ENCODE results near the gene PRKCE. TPM values are rescaled to one million over a fixed set of nuclear protein-coding genes. Genes with fewer than 3 reads are reported as not detected.

PRKCE gene
- total RNA-seq, 1 experiment from 2014 or later: 17.7 TPM

- Mint-ChIP-seq H3K27me3 (ENCODE audit: unreplicated experiment) (no peaks in the 10 kb centered on the region), H3K9me3 (ENCODE audit: low read depth, unreplicated experiment) (no peaks in the 10 kb centered on the region), H3K36me3 (ENCODE audit: insufficient read depth, unreplicated experiment) (no peaks in the 10 kb centered on the region), H3K27ac (ENCODE audit: unreplicated experiment) (no peak overlapping the region), H3K4me3 (ENCODE audit: low read depth, unreplicated experiment) (no peak overlapping the region), H3K4me1 (ENCODE audit: low read depth, unreplicated experiment) (peaks cover 32% of the 10 kb centered on the region)
- no peak for DNase-seq
- CTCF ChIA-PET: no interaction called here
- intact Hi-C loops (cut with micrococcal nuclease; ENCODE audit: unreplicated experiment): no loop called here
- no TSS peak for BruUV-seq (replicated peaks)
- TF ChIP-seq CTCF (IDR thresholded peaks at IDR 0.05; ENCODE audit: unreplicated experiment): no peak
These were observed 302.0 kb downstream of the PRKCE start for GRCh38 chr2:45953376-45954027.

- H3K4me3 Mint-ChIP-seq (ENCODE audit: low read depth, unreplicated experiment): no peak overlapping the region
- H3K36me3 Mint-ChIP-seq (ENCODE audit: insufficient read depth, unreplicated experiment): no peaks in the 10 kb centered on the region
- H3K9me3 Mint-ChIP-seq (ENCODE audit: low read depth, unreplicated experiment): no peaks in the 10 kb centered on the region
- CTCF ChIA-PET: interaction anchor here (0.6 kb wide), 1 partner anchor 126 kb away, joined by 4 read pairs; no protein-coding TSS in a partner anchor
- H3K27ac Mint-ChIP-seq (ENCODE audit: unreplicated experiment): no peak overlapping the region
- TF ChIP-seq CTCF (IDR thresholded peaks at IDR 0.05; ENCODE audit: unreplicated experiment): no peak
- BruUV-seq (replicated peaks): no TSS peak
- no peaks in the 10 kb centered on the region for H3K27me3 Mint-ChIP-seq (ENCODE audit: unreplicated experiment)
- no peak for DNase-seq
- H3K4me1 Mint-ChIP-seq (ENCODE audit: low read depth, unreplicated experiment): peaks cover 40% of the 10 kb centered on the region
- intact Hi-C loops (cut with micrococcal nuclease; ENCODE audit: unreplicated experiment): no loop called here
These were observed 302.9 kb downstream of the PRKCE start for GRCh38 chr2:45954233-45954850.

- no peak for DNase-seq
- BruUV-seq (replicated peaks): no TSS peak
- no peak overlapping the region for H3K4me3 Mint-ChIP-seq (ENCODE audit: low read depth, unreplicated experiment)
- peaks cover 15% of the 10 kb centered on the region for H3K36me3 Mint-ChIP-seq (ENCODE audit: insufficient read depth, unreplicated experiment)
- intact Hi-C loops (cut with micrococcal nuclease; ENCODE audit: unreplicated experiment): no loop called here
- CTCF ChIA-PET: interaction anchor here (0.7 to 1.0 kb wide), 2 partner anchors 12 to 197 kb away, joined by 3 read pairs; no protein-coding TSS in a partner anchor
- peaks cover 74% of the 10 kb centered on the region for H3K4me1 Mint-ChIP-seq (ENCODE audit: low read depth, unreplicated experiment)
- TF ChIP-seq CTCF (IDR thresholded peaks at IDR 0.05; ENCODE audit: unreplicated experiment): no peak
- H3K27me3 Mint-ChIP-seq (ENCODE audit: unreplicated experiment): no peaks in the 10 kb centered on the region
- no peaks in the 10 kb centered on the region for H3K9me3 Mint-ChIP-seq (ENCODE audit: low read depth, unreplicated experiment)
- no peak overlapping the region for H3K27ac Mint-ChIP-seq (ENCODE audit: unreplicated experiment)
These were observed 306.2 kb downstream of the PRKCE start for GRCh38 chr2:45957533-45958227.

- CTCF ChIA-PET: interaction anchor here (1.4 kb wide), 1 partner anchor 16 kb away, joined by 3 read pairs; no protein-coding TSS in a partner anchor
- no peak for TF ChIP-seq CTCF (IDR thresholded peaks at IDR 0.05; ENCODE audit: unreplicated experiment)
- peaks cover 17% of the 10 kb centered on the region for H3K36me3 Mint-ChIP-seq (ENCODE audit: insufficient read depth, unreplicated experiment)
- H3K27me3 Mint-ChIP-seq (ENCODE audit: unreplicated experiment): no peaks in the 10 kb centered on the region
- peak overlapping the region; percentile 92 for H3K27ac Mint-ChIP-seq (ENCODE audit: unreplicated experiment)
- H3K4me1 Mint-ChIP-seq (ENCODE audit: low read depth, unreplicated experiment): peaks cover 78% of the 10 kb centered on the region
- BruUV-seq (replicated peaks): no TSS peak
- peak; percentile 56 for DNase-seq
- peak overlapping the region; percentile 50 for H3K4me3 Mint-ChIP-seq (ENCODE audit: low read depth, unreplicated experiment)
- no peaks in the 10 kb centered on the region for H3K9me3 Mint-ChIP-seq (ENCODE audit: low read depth, unreplicated experiment)
- intact Hi-C loops (cut with micrococcal nuclease; ENCODE audit: unreplicated experiment): no loop called here
These were observed 308.8 kb downstream of the PRKCE start for GRCh38 chr2:45960057-45960863.

All from Calu3 (cell line).